HG02943 (cell line): ENCODE data around the gene CCNO.

Experiments used
- ATAC-seq: cut with Tn5 transposase; IDR thresholded peaks from one replicate; pipeline ENCODE4 v1.9.1; 2021; ENCODE audit warnings: mild to moderate bottlenecking, low read depth, moderate library complexity; ENCODE audit not compliant: unreplicated experiment

Gene CCNO

DNA sequence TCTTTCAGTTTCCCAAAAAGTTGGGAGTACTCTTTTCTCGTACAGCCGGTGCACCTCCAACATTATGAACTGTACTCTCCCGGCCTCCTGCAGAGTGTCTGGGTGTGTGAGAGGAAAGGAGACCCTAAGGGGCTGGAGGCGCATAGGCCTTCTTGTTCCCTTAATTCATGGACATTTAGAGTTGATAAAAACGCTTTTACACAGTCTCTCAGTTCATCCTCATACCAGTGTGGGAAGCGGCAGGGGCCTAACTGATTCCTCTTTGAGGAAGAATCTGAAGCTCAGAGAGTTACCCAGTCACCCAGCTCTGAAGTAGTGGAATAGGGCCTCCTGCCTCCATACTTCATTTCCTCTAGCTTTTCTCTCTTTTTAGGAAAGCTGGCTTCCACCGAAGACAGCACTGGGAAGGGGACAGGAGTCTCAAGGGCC, 9.6 kb downstream of the CCNO start:
- ATAC-seq, result no peak

DNA sequence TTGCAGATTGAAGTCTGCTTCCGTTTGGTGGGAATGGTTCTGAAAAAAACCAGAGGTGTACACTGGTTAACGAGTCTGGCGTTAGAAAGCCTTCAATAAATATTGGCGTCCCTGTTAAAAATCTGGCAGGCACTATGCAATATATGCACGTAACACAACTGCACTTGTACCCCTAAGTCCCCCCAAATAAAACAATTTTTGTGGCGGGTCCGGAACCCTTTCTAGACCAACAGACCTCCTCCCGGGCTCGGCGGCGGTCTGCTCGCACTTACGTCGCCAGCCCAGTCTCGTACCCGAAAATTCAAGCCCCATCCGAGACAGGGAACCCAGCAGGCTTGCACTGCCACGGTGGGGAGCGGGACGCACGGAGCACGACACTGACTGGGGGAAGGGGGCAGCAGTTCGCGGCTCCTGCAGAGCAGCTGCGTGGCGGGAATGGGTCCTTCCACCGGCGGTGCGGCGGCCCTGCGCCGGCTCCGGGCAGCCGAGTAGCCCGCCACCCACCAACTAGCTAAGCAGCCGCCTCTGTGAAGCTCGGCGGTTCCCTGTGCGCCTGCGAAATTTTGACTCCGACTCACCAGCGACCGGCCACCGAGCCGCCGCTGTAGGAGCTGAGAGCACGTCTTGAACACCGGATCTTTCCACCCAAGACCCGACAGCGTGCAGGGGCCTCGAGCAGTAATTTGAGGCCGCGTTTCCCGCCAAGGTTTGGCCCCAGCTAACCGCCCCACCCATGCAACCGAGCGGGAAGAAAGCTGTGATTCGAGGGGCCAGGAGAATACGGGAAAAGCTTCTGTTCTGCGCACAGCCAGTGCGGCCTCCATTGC, 10.2 kb downstream of the CCNO start:
- ATAC-seq, result no peak

DNA sequence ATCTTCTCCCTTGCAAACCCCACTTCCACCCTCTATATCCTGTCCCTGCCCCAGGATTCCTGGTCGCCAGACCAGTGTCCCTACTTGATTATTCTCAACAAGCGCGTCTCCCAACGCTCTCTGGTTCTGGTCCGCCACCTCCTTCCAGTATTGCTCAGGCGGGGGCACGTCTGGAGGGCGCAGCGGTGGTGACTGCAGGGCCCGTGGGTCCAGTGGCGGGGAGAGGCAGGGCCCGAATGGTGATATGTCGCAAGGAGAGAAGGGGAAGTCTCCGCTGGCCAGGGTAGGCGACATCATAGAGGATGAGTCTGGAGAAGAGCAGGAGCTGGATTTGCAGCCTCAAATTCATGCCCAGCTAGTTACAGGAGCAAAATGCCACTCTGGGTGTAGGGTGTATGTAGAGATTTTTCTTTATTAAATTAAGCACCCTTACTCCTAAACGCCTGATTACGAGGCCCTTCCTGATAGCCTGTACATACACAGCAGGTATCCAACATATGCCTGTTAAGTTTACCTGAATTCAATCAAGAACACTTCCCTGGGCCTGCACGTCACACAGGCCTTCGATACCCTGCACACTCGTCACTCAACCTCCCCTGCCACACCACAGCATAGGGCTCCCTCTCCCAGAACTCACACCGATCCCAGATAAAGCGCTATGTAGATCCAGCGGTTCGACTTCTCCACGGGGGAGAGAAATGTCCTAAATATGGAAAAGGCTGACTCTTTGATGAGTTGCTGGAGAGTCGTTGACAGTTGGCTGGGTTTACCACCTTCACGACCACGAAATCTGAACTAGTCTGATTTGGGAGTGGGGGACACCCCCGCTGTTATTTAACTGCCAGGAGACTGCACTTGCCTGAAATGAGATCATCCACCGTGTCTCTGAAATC, 11.1 kb downstream of the CCNO start:
- no peak for ATAC-seq

- ATAC-seq, result no peak
Measured at GRCh38 chr5:55220433-55221185, 12.8 kb downstream of the CCNO start.

- ATAC-seq, result no peak
Measured at GRCh38 chr5:55219770-55220169, 13.6 kb downstream of the CCNO start.

DNA sequence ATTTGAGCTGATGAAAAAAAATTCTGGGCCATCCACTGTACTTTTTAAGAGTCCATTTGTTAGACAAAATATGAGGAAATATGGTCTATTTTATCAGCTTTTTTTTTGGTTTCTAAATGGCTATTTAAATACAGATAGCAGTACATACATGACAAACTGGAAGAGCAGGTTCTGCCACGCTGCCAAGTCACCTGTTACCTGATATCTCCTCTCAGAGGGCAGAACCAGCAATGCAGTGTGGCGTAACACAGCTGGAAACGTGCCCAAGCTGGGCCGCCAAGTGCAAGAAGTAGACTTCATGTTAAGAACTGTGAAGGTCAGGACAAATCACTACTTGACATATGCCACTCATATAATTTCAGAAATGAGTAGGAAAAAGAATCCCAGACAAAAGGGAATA, 14.4 kb downstream of the CCNO start:
- no peak for ATAC-seq

DNA sequence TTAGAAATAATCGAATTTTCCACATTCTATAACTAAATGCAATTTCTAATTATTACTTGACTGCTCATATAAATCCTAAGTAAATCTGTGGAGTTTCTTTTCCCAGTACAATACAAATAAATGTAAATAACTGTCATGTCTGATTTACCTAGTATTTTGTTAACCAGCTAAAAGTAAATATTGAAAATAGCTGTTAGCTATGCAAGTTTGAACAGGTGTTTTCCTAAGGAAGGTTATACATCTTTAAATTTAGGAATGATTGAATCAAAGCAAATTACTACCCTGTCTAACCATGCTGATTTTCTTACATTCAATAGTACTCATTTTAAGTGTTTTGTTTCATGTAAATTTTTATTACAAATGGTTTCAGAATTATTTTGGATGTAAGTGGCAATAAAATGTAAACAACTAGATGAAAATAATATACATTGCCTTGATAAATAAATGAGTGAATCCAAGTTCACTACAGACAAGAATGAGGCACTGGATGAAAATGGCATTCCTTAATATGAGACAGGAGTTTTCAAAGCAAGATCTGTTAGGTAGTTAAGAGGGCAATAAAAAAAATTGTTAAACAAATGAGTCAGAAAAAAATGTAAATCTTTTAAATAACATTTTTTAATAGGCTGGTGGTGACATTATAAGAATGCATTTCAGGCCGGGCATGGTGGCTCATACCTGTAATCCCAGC, 22.1 kb downstream of the CCNO start:
- ATAC-seq, result no peak

DNA sequence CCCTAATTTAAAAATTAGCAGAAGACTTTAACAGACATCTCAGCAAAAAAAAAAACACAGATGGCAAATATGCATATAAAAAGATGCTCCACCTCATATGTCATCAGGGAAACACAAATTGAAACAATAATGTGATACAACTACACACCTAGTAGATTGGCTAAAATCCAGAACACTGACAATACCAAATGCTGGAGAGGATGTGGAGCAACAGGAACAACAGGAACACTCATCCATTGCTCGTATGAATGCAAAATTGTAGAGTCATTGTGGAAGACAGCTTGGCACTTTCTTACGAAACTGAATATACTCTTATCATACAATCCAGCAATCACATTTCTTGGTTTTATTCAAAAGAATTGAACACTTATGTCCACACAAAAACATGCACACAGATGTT, 28.4 kb downstream of the CCNO start:
- ATAC-seq, result no peak

- no peak for ATAC-seq
Measured at GRCh38 chr5:55191165-55191564, 42.2 kb downstream of the CCNO start.

DNA sequence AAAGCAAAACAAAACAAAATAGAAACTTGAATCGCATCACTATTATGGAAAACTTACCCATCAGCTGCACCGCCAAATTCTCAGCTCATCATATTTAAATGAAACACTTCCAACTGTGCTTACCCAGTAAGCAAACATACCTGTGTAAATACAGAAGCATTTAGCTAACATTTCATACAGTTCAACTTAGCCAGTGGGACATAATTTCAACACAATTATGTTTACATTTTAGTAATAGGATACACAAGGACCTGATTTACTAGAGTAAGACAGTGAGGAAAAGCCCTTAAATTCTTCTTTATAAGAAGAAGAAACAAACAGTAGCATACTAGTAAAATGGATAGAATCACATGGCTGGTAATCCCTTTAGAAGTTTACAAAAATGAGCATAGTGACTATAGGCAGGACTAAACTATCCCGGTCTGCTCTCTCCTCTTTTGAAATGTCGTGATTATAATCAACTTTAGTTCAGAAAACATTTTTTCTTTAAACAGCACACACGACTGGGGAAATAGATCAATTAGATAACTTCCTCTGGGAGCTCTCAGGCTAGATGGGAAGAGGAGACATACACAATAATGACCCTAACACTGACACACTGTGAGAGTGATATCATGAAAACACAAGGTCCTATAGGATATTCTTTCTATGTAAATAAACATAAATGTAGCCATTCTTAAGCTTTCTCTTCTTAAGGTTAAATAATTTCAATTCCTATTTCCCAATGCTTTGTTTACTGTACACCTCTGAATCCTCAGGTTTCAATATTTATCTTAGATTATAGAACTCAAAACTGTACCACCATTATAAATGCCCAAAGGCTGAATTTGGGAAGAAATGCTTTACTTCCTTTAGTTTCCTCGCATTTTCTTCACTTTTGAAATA, 44.5 kb downstream of the CCNO start:
- ATAC-seq, result no peak

- no peak for ATAC-seq
Measured at GRCh38 chr5:55187370-55187769, 46.0 kb downstream of the CCNO start.
